GM19023 (cell line): ENCODE data around the gene SPSB4.
"Not testable (repeated sequence)": the region's sequence is repeated elsewhere in the genome, so short reads cannot be mapped to it uniquely, and the experiment has no call there.

Experiments
- ATAC-seq: cut with Tn5 transposase; IDR thresholded peaks from one replicate; pipeline ENCODE4 v1.9.1; 2021; ENCODE audit warnings: mild to moderate bottlenecking, moderate library complexity; ENCODE audit not compliant: unreplicated experiment

SPSB4 gene

GRCh38 chr3:141114179-141114745, 63.1 kb downstream of the SPSB4 start:
- no peak for ATAC-seq

GRCh38 chr3:141114816-141115460, 63.8 kb downstream of the SPSB4 start:
- no peak for ATAC-seq

GRCh38 chr3:141115789-141116541, 64.8 kb downstream of the SPSB4 start:
- no peak for ATAC-seq

GRCh38 chr3:141116721-141117120, 65.6 kb downstream of the SPSB4 start:
- ATAC-seq: no peak

GRCh38 chr3:141117982-141118381, 66.8 kb downstream of the SPSB4 start:
- ATAC-seq: not testable (repeated sequence)

- no peak for ATAC-seq
Measured at GRCh38 chr3:141122455-141123030, 71.4 kb downstream of the SPSB4 start.

GRCh38 chr3:141123677-141124410, 72.7 kb downstream of the SPSB4 start:
- no peak for ATAC-seq

GRCh38 chr3:141124715-141125114, 73.6 kb downstream of the SPSB4 start:
- ATAC-seq: no peak

GRCh38 chr3:141125351-141125750, 74.2 kb downstream of the SPSB4 start:
- ATAC-seq: no peak

GRCh38 chr3:141126661-141127343, 75.7 kb downstream of the SPSB4 start:
- no peak for ATAC-seq

- no peak for ATAC-seq
Measured at GRCh38 chr3:141127344-141128125, 76.4 kb downstream of the SPSB4 start.

- no peak for ATAC-seq
Measured at GRCh38 chr3:141128126-141128777, 77.1 kb downstream of the SPSB4 start.

GRCh38 chr3:141129049-141129448, 77.9 kb downstream of the SPSB4 start:
- ATAC-seq: no peak

- no peak for ATAC-seq
Measured at GRCh38 chr3:141129541-141130011, 78.4 kb downstream of the SPSB4 start.

GRCh38 chr3:141143517-141143916, 92.4 kb downstream of the SPSB4 start:
- no peak for ATAC-seq

GRCh38 chr3:141146979-141147470, 95.9 kb downstream of the SPSB4 start:
- no peak for ATAC-seq

- ATAC-seq: no peak
Measured at GRCh38 chr3:141147657-141148056, 96.5 kb downstream of the SPSB4 start.

GRCh38 chr3:141148169-141148568, 97.0 kb downstream of the SPSB4 start:
- no peak for ATAC-seq

GRCh38 chr3:141148770-141149169, 97.6 kb downstream of the SPSB4 start:
- no peak for ATAC-seq
